HCT116 (cell line): ENCODE data around the gene FGFR1OP2.

Source experiments
- EZH2 ChIP-seq: fragments of 200-600 bp; sonication (generic); IDR thresholded peaks from 2 replicates; pipeline ENCODE4 v1.6.1; 2017; ENCODE audit warnings: antibody characterized with exemption, mixed run types
- EZH2phosphoT487 ChIP-seq: fragments of 200-600 bp; IDR thresholded peaks from 2 replicates; pipeline ENCODE4 v1.6.1; 2018; ENCODE audit warnings: antibody characterized with exemption, borderline replicate concordance
- POLR2AphosphoS5 ChIP-seq: IDR thresholded peaks from 2 replicates; pipeline ENCODE4 v1.6.1; 2011; ENCODE audit warnings: mild to moderate bottlenecking, low read depth, low read length, moderate library complexity
- ZFX ChIP-seq: fragments of 450-650 bp; IDR thresholded peaks from 2 replicates; pipeline ENCODE4 v1.6.1; 2017
- TF ChIP-seq, protein P1 (sequence below), 3 experiments: fragments of 200-600 bp in 1 of 3; sonication (generic) in 1 of 3; IDR thresholded peaks in 2 of 3; conservative IDR thresholded peaks in 1 of 3; 2 replicates each; pipeline ENCODE4 v1.5.1; 2012 to 2017; ENCODE audit warnings: low read depth in 2 of 3, low read length in 2 of 3, antibody characterized with exemption in 1 of 3, borderline replicate concordance in 1 of 3, control low read depth in 1 of 3, mild to moderate bottlenecking in 1 of 3, mixed read lengths in 1 of 3, mixed run types in 1 of 3, moderate library complexity in 1 of 3; ENCODE audit not compliant: insufficient read depth in 1 of 3

- TF ChIP-seq ZFX (no peak), EZH2phosphoT487 (no peak), EZH2 (no peak), POLR2AphosphoS5 (no peak)
- TF ChIP-seq, protein P1, sequence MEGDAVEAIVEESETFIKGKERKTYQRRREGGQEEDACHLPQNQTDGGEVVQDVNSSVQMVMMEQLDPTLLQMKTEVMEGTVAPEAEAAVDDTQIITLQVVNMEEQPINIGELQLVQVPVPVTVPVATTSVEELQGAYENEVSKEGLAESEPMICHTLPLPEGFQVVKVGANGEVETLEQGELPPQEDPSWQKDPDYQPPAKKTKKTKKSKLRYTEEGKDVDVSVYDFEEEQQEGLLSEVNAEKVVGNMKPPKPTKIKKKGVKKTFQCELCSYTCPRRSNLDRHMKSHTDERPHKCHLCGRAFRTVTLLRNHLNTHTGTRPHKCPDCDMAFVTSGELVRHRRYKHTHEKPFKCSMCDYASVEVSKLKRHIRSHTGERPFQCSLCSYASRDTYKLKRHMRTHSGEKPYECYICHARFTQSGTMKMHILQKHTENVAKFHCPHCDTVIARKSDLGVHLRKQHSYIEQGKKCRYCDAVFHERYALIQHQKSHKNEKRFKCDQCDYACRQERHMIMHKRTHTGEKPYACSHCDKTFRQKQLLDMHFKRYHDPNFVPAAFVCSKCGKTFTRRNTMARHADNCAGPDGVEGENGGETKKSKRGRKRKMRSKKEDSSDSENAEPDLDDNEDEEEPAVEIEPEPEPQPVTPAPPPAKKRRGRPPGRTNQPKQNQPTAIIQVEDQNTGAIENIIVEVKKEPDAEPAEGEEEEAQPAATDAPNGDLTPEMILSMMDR (IDR thresholded peaks at IDR 0.05 in 2 of 3, conservative IDR thresholded peaks at IDR 0.05 in 1 of 3; ENCODE audit: borderline replicate concordance in 1 of 3, insufficient read depth in 1 of 3, low read depth in 2 of 3, low read length in 2 of 3) = no peak
Measured at GRCh38 chr12:26971963-26972362, 33.7 kb downstream of the FGFR1OP2 start.
